Nephron progenitor cell (in vitro differentiated cells): Measurements from ENCODE around the gene CFAP47.

ENCODE experiments used
- DNase-seq: peaks from one replicate; pipeline ENCODE4 v3.0.0; 2021
- H3K27ac Mint-ChIP-seq: 2 replicates; pipeline ENCODE4 v1.8.0; 2021; ENCODE audit warnings: mild to moderate bottlenecking, moderate library complexity, mixed read lengths
- H3K27me3 Mint-ChIP-seq: 2 replicates; pipeline ENCODE4 v1.8.0; 2021; ENCODE audit warnings: mild to moderate bottlenecking, low read depth, mixed read lengths; ENCODE audit not compliant: poor library complexity
- H3K36me3 Mint-ChIP-seq: 2 replicates; pipeline ENCODE4 v1.8.0; 2021; ENCODE audit warnings: low read depth, mixed read lengths
- H3K4me1 Mint-ChIP-seq: 2 replicates; pipeline ENCODE4 v1.8.0; 2021; ENCODE audit warnings: mixed read lengths
- H3K4me3 Mint-ChIP-seq: 2 replicates; pipeline ENCODE4 v1.8.0; 2021; ENCODE audit warnings: mild to moderate bottlenecking, moderate library complexity, mixed read lengths
- H3K9me3 Mint-ChIP-seq: 2 replicates; pipeline ENCODE4 v1.8.0; 2021; ENCODE audit warnings: mild to moderate bottlenecking, moderate library complexity, mixed read lengths
- CTCF ChIP-seq: fragments of 200-600 bp; sonication (generic); IDR thresholded peaks from 2 replicates; pipeline ENCODE4 v1.5.0; 2021; ENCODE audit warnings: antibody characterized with exemption

The CFAP47 gene

GRCh38 chrX:36422368-36422767 lies 502.8 kb downstream of the CFAP47 start:
- Mint-ChIP-seq H3K9me3 (peaks cover 17% of the 10 kb centered on the region), H3K27me3 (no peaks in the 10 kb centered on the region), H3K27ac (no peak overlapping the region), H3K36me3 (peaks cover 3% of the 10 kb centered on the region), H3K4me3 (no peak overlapping the region), H3K4me1 (no peaks in the 10 kb centered on the region)
- no peak for DNase-seq
- no peak for TF ChIP-seq CTCF

- H3K4me3 Mint-ChIP-seq: no peak overlapping the region
- H3K9me3 Mint-ChIP-seq: peaks cover 19% of the 10 kb centered on the region
- no peaks in the 10 kb centered on the region for H3K27me3 Mint-ChIP-seq
- no peak for TF ChIP-seq CTCF
- H3K27ac Mint-ChIP-seq: no peak overlapping the region
- no peak for DNase-seq
- H3K36me3 Mint-ChIP-seq: no peaks in the 10 kb centered on the region
- H3K4me1 Mint-ChIP-seq: no peaks in the 10 kb centered on the region
Observed at GRCh38 chrX:36431819-36432218, 512.3 kb downstream of the CFAP47 start.

- no peak for DNase-seq
- no peaks in the 10 kb centered on the region for H3K27me3 Mint-ChIP-seq
- H3K36me3 Mint-ChIP-seq: no peaks in the 10 kb centered on the region
- TF ChIP-seq CTCF: no peak
- H3K4me1 Mint-ChIP-seq: no peaks in the 10 kb centered on the region
- no peak overlapping the region for H3K27ac Mint-ChIP-seq
- peaks cover 25% of the 10 kb centered on the region for H3K9me3 Mint-ChIP-seq
- no peak overlapping the region for H3K4me3 Mint-ChIP-seq
Observed at GRCh38 chrX:36434522-36434921, 515.0 kb downstream of the CFAP47 start.
